Activated B cell treated with CpG ODN at 0.5 μM for 24 hours (primary cell): Measurements from ENCODE around the gene RPS6KA2. TPM values are rescaled to one million over a fixed set of nuclear protein-coding genes. Genes with fewer than 3 reads are reported as not detected.

Experiments
- ATAC-seq: fragments of 200-7000 bp; cut with Tn5 transposase; one replicate; pipeline ENCODE4 v1.10.0; 2021; ENCODE audit warnings: low read depth, mild to moderate bottlenecking, moderate library complexity
- CTCF ChIA-PET: fragments of 350-600 bp; sonication (Branson Sonifier 250); formaldehyde crosslinking; loops from one replicate; lab custom pipeline; 2021; ENCODE audit warnings: antibody characterized with exemption; lab: Charles Lee
- POLR2A ChIA-PET: fragments of 350-600 bp; sonication (Branson Sonifier 250); formaldehyde crosslinking; loops from one replicate; lab custom pipeline; 2021; ENCODE audit warnings: antibody characterized with exemption; lab: Charles Lee
- DNase-seq: peaks from one replicate; pipeline ENCODE4 v3.0.0; 2022
- H3K27ac Mint-ChIP-seq: one replicate; pipeline ENCODE4 v1.8.0; 2020; ENCODE audit warnings: mixed read lengths
- H3K27me3 Mint-ChIP-seq: one replicate; pipeline ENCODE4 v1.8.0; 2021; ENCODE audit warnings: mixed read lengths
- H3K36me3 Mint-ChIP-seq: one replicate; pipeline ENCODE4 v1.8.0; 2021; ENCODE audit warnings: low read depth, mixed read lengths
- H3K4me1 Mint-ChIP-seq: one replicate; pipeline ENCODE4 v1.8.0; 2021; ENCODE audit warnings: mixed read lengths
- H3K4me3 Mint-ChIP-seq: one replicate; pipeline ENCODE4 v1.8.0; 2020; ENCODE audit warnings: mild to moderate bottlenecking, mixed read lengths
- H3K9me3 Mint-ChIP-seq: one replicate; pipeline ENCODE4 v1.8.0; 2020; ENCODE audit warnings: mixed read lengths
- intact Hi-C: fragments of 100-400 bp; cut with micrococcal nuclease; formaldehyde crosslinking; loops from one replicate; pipeline ENCODE4 v1.15.1; 2024
- total RNA-seq: library from RNA; stranded (reverse); gene quantifications from 2 replicates; pipeline ENCODE4 v1.2.3, GENCODE V29; 2022
- TF ChIP-seq, protein P1 (sequence below): fragments of 200-600 bp; IDR thresholded peaks from one replicate; pipeline ENCODE4 v1.8.0; 2022; ENCODE audit warnings: antibody characterized with exemption, mild to moderate bottlenecking

The RPS6KA2 gene
- total RNA-seq, 1 donor from 2014 or later, result 14.4 TPM

DNA sequence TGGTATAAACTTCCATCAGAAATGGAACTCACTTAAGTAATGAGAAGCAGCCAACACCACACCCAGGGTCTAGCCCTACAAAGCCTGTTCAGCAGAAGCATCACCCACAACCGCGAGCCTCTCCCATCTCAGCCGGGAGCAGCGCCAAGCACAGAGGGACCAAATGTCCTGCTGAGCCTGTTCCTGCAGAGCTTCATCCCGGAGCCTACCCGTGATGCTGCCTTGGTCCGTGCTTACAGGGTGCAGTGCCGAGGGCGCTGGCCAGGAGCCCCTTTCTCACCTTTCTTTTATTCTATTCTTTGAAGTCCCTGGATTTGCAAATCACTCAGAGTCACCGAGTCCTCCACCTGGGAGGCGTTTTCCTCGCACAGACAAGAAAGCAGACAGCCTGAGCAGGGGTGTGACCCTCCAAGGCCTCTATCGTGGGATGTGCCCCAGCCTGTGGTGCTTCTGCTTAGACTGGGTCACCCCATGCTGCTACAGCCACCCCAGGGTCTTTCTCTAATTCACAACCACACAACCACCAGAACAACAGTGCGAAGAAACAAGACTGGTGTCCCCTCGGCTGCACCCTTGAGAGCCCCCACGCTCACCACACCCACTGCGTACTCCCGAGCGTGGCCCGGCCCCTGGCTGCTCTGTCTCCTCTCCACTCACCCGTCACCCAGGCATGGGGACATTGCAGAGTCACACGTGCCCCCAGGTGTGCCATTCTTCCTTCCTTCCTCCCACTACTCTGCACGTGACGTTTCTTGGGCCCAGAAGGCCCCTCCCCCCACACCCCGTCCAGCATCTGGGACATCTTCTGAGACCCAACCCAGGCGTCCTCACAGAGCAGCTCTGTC, 152.1 kb downstream of the RPS6KA2 start:
- intact Hi-C loops, result no loop called here
- no peak overlapping the region for H3K27ac Mint-ChIP-seq
- no peak overlapping the region for H3K4me3 Mint-ChIP-seq
- CTCF ChIA-PET, result no interaction called here
- no peak for DNase-seq
- no peaks in the 10 kb centered on the region for H3K4me1 Mint-ChIP-seq
- peaks cover 3% of the 10 kb centered on the region for H3K36me3 Mint-ChIP-seq
- POLR2A ChIA-PET, result no interaction called here
- no peaks in the 10 kb centered on the region for H3K9me3 Mint-ChIP-seq
- no peak for ATAC-seq
- TF ChIP-seq, protein P1, sequence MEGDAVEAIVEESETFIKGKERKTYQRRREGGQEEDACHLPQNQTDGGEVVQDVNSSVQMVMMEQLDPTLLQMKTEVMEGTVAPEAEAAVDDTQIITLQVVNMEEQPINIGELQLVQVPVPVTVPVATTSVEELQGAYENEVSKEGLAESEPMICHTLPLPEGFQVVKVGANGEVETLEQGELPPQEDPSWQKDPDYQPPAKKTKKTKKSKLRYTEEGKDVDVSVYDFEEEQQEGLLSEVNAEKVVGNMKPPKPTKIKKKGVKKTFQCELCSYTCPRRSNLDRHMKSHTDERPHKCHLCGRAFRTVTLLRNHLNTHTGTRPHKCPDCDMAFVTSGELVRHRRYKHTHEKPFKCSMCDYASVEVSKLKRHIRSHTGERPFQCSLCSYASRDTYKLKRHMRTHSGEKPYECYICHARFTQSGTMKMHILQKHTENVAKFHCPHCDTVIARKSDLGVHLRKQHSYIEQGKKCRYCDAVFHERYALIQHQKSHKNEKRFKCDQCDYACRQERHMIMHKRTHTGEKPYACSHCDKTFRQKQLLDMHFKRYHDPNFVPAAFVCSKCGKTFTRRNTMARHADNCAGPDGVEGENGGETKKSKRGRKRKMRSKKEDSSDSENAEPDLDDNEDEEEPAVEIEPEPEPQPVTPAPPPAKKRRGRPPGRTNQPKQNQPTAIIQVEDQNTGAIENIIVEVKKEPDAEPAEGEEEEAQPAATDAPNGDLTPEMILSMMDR, result no peak
- H3K27me3 Mint-ChIP-seq, result peaks cover 5% of the 10 kb centered on the region

DNA sequence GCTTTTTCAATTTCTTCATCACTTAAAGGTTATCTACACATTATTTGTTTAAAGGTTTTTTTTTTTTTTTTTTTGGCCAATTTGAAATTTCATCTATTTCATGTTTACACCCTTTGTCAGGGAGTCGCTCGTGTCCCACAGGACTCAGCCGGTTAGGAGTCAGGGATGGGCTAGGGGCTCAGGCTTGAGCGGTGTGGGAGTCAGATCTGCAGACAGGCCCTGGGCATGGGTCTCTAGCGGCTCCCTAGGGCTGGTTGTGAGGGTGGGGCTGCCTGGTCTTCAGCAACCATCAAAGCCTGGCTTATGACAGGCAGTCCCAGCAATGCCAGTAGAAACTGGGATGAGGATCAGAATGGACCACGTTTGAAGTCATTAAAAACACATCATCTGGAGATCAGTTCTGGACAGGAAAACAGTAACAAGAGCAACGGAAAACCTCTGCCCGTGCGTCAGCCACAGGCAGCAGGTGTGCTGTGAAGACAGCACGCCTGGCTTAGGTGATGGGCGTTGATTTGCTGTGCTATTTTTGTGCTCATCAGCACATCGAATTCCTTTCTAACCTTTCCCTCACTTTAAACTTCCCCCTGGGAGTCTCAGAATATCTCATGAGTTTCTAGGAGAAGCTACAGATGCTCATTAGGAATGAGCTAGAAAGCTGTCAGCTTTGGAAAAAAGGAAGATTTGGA, 153.0 kb downstream of the RPS6KA2 start:
- ATAC-seq (no peak), DNase-seq (no peak)
- intact Hi-C loops, result no loop called here
- Mint-ChIP-seq H3K36me3 (peaks cover 2% of the 10 kb centered on the region), H3K4me1 (no peaks in the 10 kb centered on the region), H3K9me3 (no peaks in the 10 kb centered on the region), H3K27ac (no peak overlapping the region), H3K27me3 (peaks cover 5% of the 10 kb centered on the region), H3K4me3 (no peak overlapping the region)
- ChIA-PET POLR2A (no interaction called here), CTCF (no interaction called here)
- TF ChIP-seq, protein P1, result no peak

DNA sequence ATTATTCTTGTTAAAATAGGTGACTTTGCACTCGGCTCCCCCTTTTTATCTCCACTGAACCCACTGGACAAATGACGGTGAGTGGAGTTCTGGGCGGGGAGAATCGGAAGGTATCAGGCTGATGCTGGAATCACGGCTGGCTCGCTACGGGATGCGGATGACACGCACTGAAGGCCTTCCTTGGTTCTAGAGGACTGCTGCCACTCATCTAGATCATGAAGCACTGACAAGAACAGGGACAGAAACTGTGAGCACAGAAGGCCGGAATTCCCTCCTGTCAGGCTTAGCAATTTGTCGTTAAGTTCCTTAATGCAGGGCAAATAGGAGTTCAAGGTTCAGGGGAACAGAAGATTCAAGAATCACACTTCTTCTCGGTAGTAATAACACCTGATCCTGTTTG, 154.4 kb downstream of the RPS6KA2 start:
- H3K27ac Mint-ChIP-seq, result no peak overlapping the region
- ChIA-PET POLR2A (no interaction called here), CTCF (no interaction called here)
- H3K9me3 Mint-ChIP-seq, result no peaks in the 10 kb centered on the region
- H3K4me3 Mint-ChIP-seq, result no peak overlapping the region
- no peaks in the 10 kb centered on the region for H3K4me1 Mint-ChIP-seq
- peaks cover 3% of the 10 kb centered on the region for H3K27me3 Mint-ChIP-seq
- ATAC-seq, result no peak
- TF ChIP-seq, protein P1, result no peak
- peaks cover 5% of the 10 kb centered on the region for H3K36me3 Mint-ChIP-seq
- DNase-seq, result no peak
- intact Hi-C loops, result no loop called here

DNA sequence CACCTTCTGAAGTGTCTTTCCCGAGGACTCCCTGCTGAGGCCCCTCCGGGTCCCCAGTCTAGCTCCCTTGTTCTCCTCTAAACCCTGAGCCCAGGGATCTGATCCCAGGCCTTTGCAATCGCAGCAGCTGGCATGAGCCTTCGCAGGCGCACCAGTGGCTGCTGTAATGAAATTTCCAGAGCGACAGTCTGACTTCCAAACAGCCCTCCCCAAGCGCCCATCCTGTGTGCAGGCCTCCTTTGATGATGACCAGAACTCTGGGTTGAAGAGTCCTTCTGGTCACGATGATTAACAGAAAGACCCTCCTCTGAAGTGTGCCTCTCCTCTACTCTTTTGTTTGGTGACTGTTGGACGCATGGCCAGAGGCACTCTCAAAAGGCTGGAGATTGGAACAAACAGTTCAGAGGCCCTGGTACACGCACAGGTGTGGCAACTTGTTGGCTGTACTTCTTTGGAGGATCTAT, 155.2 kb downstream of the RPS6KA2 start:
- peaks cover 3% of the 10 kb centered on the region for H3K27me3 Mint-ChIP-seq
- no peak overlapping the region for H3K4me3 Mint-ChIP-seq
- POLR2A ChIA-PET, result no interaction called here

More for the DNA sequence above, 155.2 kb downstream of the RPS6KA2 start:
- H3K4me1 Mint-ChIP-seq, result no peaks in the 10 kb centered on the region
- intact Hi-C loops, result no loop called here
- H3K9me3 Mint-ChIP-seq, result no peaks in the 10 kb centered on the region
- TF ChIP-seq, protein P1, result no peak
- CTCF ChIA-PET, result no interaction called here
- ATAC-seq, result no peak
- peaks cover 5% of the 10 kb centered on the region for H3K36me3 Mint-ChIP-seq
- no peak for DNase-seq
- H3K27ac Mint-ChIP-seq, result no peak overlapping the region
